ENCODE results near the gene HIBADH. TPM values are rescaled to one million over a fixed set of nuclear protein-coding genes. Genes with fewer than 3 reads are reported as not detected.

HIBADH gene
- total RNA-seq, 1 experiment from 2014 or later, result 23.2 TPM

DNA sequence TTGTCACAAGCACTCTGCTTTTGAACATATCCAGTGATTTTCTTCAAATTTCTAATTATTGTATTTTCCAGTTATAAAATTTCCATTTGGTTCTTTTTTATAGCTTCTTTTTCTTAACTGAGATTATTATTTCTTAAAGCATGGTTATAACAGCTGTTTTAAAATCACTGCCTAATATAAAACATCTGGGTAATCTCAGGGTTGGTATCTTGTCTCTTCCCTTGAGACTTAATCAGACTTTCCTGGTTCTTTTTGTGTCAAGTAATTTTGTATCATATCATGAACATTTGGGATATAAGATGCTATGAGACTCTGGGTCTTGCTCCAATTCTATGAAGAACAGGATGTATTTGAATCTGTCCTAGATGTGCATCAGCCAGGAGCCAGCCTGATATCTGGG is 93.6 kb downstream of the HIBADH start:
- Mint-ChIP-seq H3K4me3 (no peak overlapping the region), H3K27me3 (ENCODE audit: low read depth) (peaks cover 23% of the 10 kb centered on the region), H3K9me3 (peaks cover 8 to 9% of the 10 kb centered on the region in 2 experiments), H3K36me3 (ENCODE audit: insufficient read depth in 1 of 3, low read depth in 3 of 3) (peaks cover 0 to 22% (median 9%) of the 10 kb centered on the region in 3 experiments; a peak in 5 of 7 replicates), H3K4me1 (peaks cover 7 to 8% of the 10 kb centered on the region in 2 experiments), H3K27ac (no peak overlapping the region)
- H2BK5ac ChIP-seq (ENCODE audit: insufficient read length, low read length), result no peak overlapping the region
- H3K23me2 ChIP-seq (ENCODE audit: insufficient read length, low read depth, low read length, poor library complexity, severe bottlenecking), result no peaks in the 10 kb centered on the region
- no peak overlapping the region for H3K27ac ChIP-seq (ENCODE audit: insufficient read length, low read depth, low read length)
- H3K56ac ChIP-seq (ENCODE audit: insufficient read length, low read depth, low read length), result no peak overlapping the region
- no peaks in the 10 kb centered on the region for H3K9me3 ChIP-seq (ENCODE audit: control insufficient read depth, low read depth, low read length)
- no peak overlapping the region for H3K23ac ChIP-seq (ENCODE audit: insufficient read length, low read depth, low read length)
- H2AK5ac ChIP-seq (ENCODE audit: insufficient read length, low read length), result no peak overlapping the region
- H3K14ac ChIP-seq (ENCODE audit: insufficient read depth, low read length), result no peak overlapping the region
- no peak overlapping the region for H2BK20ac ChIP-seq (ENCODE audit: low read depth, low read length, poor library complexity, severe bottlenecking)
- H2BK12ac ChIP-seq (ENCODE audit: insufficient read length, low read depth, low read length), result no peak overlapping the region
- no peak overlapping the region for H2BK120ac ChIP-seq (ENCODE audit: low read depth, low read length, poor library complexity, severe bottlenecking)
- H3K79me2 ChIP-seq (ENCODE audit: insufficient read depth, low read length), result no peaks in the 10 kb centered on the region
- H4K5ac ChIP-seq (ENCODE audit: insufficient read length, low read depth, low read length), result no peak overlapping the region
- H4K8ac ChIP-seq (replicated peaks; ENCODE audit: insufficient read length, low read depth, low read length), result no peak overlapping the region
- H3K4me2 ChIP-seq (ENCODE audit: insufficient read depth, insufficient read length, low read length), result no peak overlapping the region
- H3K27me3 ChIP-seq (ENCODE audit: insufficient read depth, low read length), result no peaks in the 10 kb centered on the region
- no peaks in the 10 kb centered on the region for H3K79me1 ChIP-seq (ENCODE audit: insufficient read depth, low read depth, low read length, poor library complexity, severe bottlenecking)
- H2BK15ac ChIP-seq (ENCODE audit: low read depth, low read length), result no peak overlapping the region
- no peak overlapping the region for H3T11ph ChIP-seq (ENCODE audit: low read length)
- DNase-seq, result no peak
- H4K91ac ChIP-seq (ENCODE audit: insufficient read length, low read depth, low read length), result no peak overlapping the region
- no peaks in the 10 kb centered on the region for H4K20me1 ChIP-seq (ENCODE audit: control insufficient read depth, insufficient read depth, insufficient read length)
- H3K9ac ChIP-seq (ENCODE audit: extremely low read depth, insufficient read length, low read length), result no peak overlapping the region
- no peaks in the 10 kb centered on the region; the same call in 1 of the 2 replicates for H3K4me1 ChIP-seq (ENCODE audit: insufficient read depth, low read length)
- H3K18ac ChIP-seq (ENCODE audit: insufficient read length, low read depth, low read length), result no peak overlapping the region
- no peak overlapping the region for H2AFZ ChIP-seq (ENCODE audit: low read length)
- no peak overlapping the region for H3K4ac ChIP-seq (ENCODE audit: low read depth, low read length)
- no peak for TF ChIP-seq CTCF (conservative IDR thresholded peaks at IDR 0.05)

Measured in H9 (cell line).